ENCODE measurements around the gene PLPPR5. TPM values are rescaled to one million over a fixed set of nuclear protein-coding genes. Genes with fewer than 3 reads are reported as not detected.

The PLPPR5 gene
- total RNA-seq, 2 donors from 2014 or later = not detected

DNA sequence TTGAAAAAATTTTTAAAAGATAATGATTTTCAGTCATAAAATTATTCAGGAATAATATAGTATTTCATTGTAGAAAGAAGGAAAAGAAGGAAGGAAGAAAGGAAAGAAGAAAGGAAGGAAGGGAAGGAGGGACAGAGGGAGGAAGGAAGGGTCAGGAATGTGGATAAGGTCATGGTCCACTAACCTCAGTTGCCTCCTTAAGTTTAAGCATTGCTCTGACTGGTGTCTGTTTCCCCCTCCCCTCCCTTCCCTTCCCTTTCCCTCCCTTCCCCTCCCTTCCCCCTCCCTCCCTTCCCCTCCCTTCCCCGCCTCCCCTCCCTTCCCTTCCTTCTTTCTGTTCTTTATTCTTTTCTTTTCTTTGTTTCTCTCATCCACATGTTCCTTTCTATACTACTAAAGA, 95.7 kb downstream of the PLPPR5 start:
- no peaks in the 10 kb centered on the region for H3K36me3 ChIP-seq
- H3K27ac ChIP-seq = no peak overlapping the region
- DNase-seq (ENCODE audit: low spot score) (no peak), ATAC-seq (ENCODE audit: insufficient number of reproducible peaks, low FRiP score, low read depth) (no peak)
- H3K9me3 ChIP-seq = no peaks in the 10 kb centered on the region
- H3K4me1 ChIP-seq (ENCODE audit: control insufficient read depth in 1 of 2, low read depth in 2 of 2) = no peaks in the 10 kb centered on the region
- H3K4me3 ChIP-seq = no peak overlapping the region
- H3K27me3 ChIP-seq (replicated peaks; ENCODE audit: insufficient read depth) = no peaks in the 10 kb centered on the region
- TF ChIP-seq, protein P1, sequence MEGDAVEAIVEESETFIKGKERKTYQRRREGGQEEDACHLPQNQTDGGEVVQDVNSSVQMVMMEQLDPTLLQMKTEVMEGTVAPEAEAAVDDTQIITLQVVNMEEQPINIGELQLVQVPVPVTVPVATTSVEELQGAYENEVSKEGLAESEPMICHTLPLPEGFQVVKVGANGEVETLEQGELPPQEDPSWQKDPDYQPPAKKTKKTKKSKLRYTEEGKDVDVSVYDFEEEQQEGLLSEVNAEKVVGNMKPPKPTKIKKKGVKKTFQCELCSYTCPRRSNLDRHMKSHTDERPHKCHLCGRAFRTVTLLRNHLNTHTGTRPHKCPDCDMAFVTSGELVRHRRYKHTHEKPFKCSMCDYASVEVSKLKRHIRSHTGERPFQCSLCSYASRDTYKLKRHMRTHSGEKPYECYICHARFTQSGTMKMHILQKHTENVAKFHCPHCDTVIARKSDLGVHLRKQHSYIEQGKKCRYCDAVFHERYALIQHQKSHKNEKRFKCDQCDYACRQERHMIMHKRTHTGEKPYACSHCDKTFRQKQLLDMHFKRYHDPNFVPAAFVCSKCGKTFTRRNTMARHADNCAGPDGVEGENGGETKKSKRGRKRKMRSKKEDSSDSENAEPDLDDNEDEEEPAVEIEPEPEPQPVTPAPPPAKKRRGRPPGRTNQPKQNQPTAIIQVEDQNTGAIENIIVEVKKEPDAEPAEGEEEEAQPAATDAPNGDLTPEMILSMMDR (IDR thresholded peaks at IDR 0.05) = no peak

DNA sequence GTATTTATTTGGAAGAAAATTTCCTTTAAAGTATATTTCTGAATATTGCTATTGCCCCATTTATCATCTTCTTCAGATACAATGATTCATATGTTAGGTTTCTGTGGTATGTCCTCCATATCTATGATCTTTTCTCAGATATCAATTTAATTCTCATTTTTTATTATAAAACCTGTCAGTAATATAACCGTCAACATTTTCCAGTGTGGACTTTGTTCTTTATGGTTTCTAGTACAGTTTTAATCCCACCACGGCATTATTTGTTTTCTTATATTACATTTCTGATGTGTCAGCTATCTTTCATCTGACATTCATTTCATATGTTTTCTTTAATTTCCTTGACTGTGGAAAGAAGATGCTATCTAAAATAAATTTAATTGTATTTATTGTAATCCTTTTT, 97.9 kb downstream of the PLPPR5 start:
- ATAC-seq (ENCODE audit: insufficient number of reproducible peaks, low FRiP score, low read depth) = no peak
- Histone ChIP-seq H3K9me3 (no peaks in the 10 kb centered on the region), H3K27ac (no peak overlapping the region), H3K4me3 (no peak overlapping the region), H3K4me1 (ENCODE audit: control insufficient read depth in 1 of 2, low read depth in 2 of 2) (no peaks in the 10 kb centered on the region), H3K36me3 (no peaks in the 10 kb centered on the region), H3K27me3 (replicated peaks; ENCODE audit: insufficient read depth) (no peaks in the 10 kb centered on the region)
- TF ChIP-seq, protein P1 (IDR thresholded peaks at IDR 0.05) = no peak
- no peak for DNase-seq (ENCODE audit: low spot score)

DNA sequence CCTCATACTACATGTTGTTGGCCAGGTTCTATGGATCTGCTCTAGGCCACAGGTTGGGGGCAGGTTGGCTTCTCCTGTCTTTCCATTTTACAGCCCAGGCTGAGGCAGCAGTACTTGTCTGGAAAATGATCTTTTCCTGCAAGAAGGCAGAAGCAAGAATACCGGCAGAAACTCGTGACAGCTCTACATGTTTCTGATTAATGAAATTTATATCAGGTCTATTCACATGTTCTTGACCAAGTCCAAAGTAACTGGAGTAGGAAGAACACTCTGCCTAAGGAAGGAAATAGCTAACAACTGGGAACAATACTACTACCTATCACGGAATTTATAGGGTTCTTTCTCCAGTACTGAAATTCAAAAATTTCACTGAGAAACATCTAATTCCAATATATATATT, 98.3 kb downstream of the PLPPR5 start:
- DNase-seq (ENCODE audit: low spot score) (no peak), ATAC-seq (ENCODE audit: insufficient number of reproducible peaks, low FRiP score, low read depth) (no peak)
- Histone ChIP-seq H3K27ac (no peak overlapping the region), H3K36me3 (no peaks in the 10 kb centered on the region), H3K4me3 (no peak overlapping the region), H3K9me3 (no peaks in the 10 kb centered on the region), H3K27me3 (replicated peaks; ENCODE audit: insufficient read depth) (no peaks in the 10 kb centered on the region), H3K4me1 (ENCODE audit: control insufficient read depth in 1 of 2, low read depth in 2 of 2) (no peaks in the 10 kb centered on the region)
- TF ChIP-seq, protein P1 (IDR thresholded peaks at IDR 0.05) = no peak

DNA sequence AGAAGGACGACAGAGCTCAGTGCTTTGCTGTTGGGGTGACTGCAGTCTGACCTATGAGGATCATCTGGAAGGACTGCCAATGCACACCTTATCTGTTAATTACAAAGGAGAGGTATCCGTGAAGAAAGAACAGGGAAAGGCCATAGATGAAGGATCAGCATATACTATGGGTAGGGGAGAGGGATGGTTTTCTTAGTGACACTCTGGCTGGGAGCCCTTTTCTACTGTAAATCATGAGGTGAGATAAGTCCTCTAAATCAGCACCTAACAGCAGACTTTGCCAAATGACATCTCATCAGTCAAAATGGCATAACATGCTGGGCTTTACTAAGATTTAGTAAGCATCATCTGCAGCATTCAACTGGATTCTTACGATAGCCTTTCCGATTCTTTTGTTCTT, 100.0 kb downstream of the PLPPR5 start:
- Histone ChIP-seq H3K27ac (no peak overlapping the region), H3K27me3 (replicated peaks; ENCODE audit: insufficient read depth) (no peaks in the 10 kb centered on the region), H3K9me3 (no peaks in the 10 kb centered on the region), H3K4me1 (ENCODE audit: control insufficient read depth in 1 of 2, low read depth in 2 of 2) (no peaks in the 10 kb centered on the region), H3K36me3 (no peaks in the 10 kb centered on the region), H3K4me3 (no peak overlapping the region)
- DNase-seq (ENCODE audit: low spot score) = no peak
- TF ChIP-seq, protein P1 (IDR thresholded peaks at IDR 0.05) = no peak
- ATAC-seq (ENCODE audit: insufficient number of reproducible peaks, low FRiP score, low read depth) = no peak

DNA sequence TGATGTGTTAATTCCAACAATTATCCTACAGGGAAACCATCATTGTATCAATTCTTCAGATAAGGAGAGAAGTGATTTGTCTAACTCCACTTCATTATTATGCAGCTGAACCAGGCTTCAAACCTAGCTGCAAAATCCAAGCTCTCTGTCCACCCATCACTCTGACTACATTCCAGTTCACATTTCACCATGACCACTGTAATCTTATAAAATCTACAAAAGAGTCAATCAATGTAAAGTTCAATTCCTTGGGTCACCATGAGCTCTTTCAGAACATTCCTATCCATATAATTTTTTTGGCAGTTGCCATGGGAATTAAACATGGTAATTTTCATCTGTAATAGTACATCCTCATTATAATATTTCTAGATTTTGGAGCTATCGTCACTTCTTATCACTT, 100.9 kb downstream of the PLPPR5 start:
- H3K4me3 ChIP-seq = no peak overlapping the region
- no peak for DNase-seq (ENCODE audit: low spot score)
- TF ChIP-seq, protein P1 (IDR thresholded peaks at IDR 0.05) = no peak
- no peaks in the 10 kb centered on the region for H3K36me3 ChIP-seq
- H3K27ac ChIP-seq = no peak overlapping the region
- H3K9me3 ChIP-seq = no peaks in the 10 kb centered on the region
- no peaks in the 10 kb centered on the region for H3K4me1 ChIP-seq (ENCODE audit: control insufficient read depth in 1 of 2, low read depth in 2 of 2)
- no peak for ATAC-seq (ENCODE audit: insufficient number of reproducible peaks, low FRiP score, low read depth)
- H3K27me3 ChIP-seq (replicated peaks; ENCODE audit: insufficient read depth) = no peaks in the 10 kb centered on the region

Data from thoracic aorta (tissue), 2 donors.